GM18907 (cell line): Measurements from ENCODE around the gene TMEM190.
"Not testable (repeated sequence)": the region's sequence is repeated elsewhere in the genome, so short reads cannot be mapped to it uniquely, and the experiment has no call there.

Experiments
- ATAC-seq: cut with Tn5 transposase; IDR thresholded peaks from one replicate; pipeline ENCODE4 v1.9.1; 2021; ENCODE audit warnings: mild to moderate bottlenecking, moderate library complexity; ENCODE audit not compliant: unreplicated experiment

TMEM190 gene

GRCh38 chr19:55376241-55376933 is at the start of gene TMEM190:
Gene TMEM190, plus strand, starts transcription at chr19:55376826. Its CDS starts 28 bp downstream, at chr19:55376854.
- no peak for ATAC-seq

GRCh38 chr19:55328774-55329318 is 47.8 kb upstream of the TMEM190 start:
- ATAC-seq, result not testable (repeated sequence)

DNA sequence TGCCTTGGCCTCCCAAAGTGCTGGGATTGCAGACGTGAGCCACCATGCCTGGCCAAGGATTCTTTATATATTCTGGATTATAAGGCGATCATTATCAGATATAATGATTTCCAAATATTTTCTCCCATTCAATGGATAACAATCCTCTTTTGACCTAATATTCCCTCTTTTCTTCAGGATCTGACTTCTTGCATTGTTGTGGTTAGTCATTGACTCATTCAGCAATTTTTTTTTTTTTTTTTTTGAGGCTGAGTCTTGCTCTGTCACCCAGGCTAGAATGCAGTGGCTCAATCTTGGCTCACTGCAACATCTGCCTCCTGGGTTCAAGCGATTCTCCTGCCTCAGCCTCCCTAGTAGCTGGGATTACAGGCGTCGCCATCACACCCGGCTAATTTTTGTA is 46.8 kb upstream of the TMEM190 start:
- not testable (repeated sequence) for ATAC-seq

DNA sequence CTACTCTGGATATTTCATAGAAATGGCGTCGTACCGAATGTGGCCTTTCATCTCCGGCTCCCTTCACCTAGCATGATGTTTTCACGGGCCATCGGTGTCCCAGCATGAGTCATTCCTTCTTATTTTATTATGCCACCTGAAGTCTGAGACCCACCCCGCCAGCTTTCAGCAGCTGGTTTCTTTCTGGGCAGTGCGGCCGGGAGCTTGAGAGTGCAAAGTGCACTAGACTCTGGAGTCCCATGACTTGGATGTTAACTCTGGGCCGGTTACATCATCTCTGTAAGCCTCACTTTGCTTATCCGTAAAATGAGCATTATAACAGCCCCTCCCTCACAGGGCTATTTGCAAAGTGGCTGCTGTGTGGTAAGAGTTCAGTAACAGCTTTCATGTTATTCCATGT is 42.8 kb upstream of the TMEM190 start:
- no peak for ATAC-seq

DNA sequence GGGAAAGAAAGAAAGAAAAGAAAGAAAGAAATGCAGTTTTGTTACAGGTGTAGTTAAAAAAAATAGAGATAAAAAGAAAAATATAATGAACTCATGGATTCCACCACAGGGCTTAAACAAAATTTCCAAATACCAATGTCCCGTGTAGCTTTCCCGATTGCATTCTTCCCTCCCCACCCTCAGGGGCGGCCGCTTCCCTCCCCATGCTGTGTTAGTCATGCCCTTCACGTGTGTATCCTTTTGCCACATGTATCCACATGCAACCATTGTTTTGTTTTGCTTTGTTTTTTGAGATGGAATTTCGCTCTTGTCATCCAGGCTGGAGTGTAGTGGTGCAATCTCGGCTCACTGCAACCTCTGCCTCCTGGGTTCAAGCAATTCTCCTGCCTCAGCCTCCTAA is 40.5 kb upstream of the TMEM190 start:
- ATAC-seq, result no peak

- peak; percentile 87 for ATAC-seq
These were observed 37.3 kb upstream of the TMEM190 start, which contains the start of gene KMT5C for GRCh38 chr19:55339105-55339888. Gene KMT5C, plus strand, starts transcription at chr19:55339876. Its CDS starts 2,061 bp downstream, at chr19:55341937.

DNA sequence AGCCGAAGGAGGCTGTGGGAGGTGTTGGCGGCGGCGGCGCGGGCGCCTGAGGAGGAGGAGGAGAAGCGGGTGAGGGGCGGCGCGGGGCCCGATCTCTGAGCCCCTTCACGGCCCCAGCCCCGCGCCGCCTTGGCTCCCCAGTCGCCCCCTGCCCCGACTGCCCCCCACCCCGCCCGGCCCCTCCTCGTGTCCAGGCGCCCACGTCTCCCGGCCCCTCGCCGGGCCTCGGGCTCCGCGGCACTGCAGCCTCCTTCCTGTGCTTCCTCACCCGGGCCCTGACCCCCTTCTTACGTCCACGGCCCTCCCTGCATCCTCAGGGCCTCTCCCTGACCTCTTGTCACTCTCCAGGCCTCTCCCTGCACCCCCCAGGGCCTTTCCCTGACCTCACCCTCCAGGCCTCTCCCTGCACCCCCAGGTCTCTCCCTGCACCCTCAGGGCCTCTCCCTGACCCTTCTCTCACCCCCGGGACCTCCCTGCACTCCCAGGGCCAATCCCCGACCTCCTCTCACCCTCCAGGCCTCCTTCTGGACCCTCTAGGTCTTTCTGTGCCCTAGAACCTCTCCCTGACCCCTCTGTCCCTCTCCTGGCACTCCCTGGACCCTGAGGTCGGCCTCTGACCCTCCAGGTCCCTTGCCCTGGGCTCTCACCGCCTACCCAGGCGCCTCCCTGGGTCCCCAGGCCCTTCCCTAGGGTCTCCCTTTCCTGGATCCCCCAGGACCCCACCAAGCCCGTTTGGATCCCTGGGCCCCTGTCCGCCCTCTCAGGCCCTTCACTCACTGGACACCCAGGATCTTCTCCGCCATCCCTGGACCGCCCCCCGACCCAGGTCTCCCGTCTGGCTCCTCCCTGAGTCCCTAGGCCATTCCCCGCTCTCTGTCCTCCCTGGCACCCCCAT is 36.5 kb upstream of the TMEM190 start:
- ATAC-seq, result no peak

GRCh38 chr19:55340784-55341147 is 35.9 kb upstream of the TMEM190 start:
- ATAC-seq, result no peak

DNA sequence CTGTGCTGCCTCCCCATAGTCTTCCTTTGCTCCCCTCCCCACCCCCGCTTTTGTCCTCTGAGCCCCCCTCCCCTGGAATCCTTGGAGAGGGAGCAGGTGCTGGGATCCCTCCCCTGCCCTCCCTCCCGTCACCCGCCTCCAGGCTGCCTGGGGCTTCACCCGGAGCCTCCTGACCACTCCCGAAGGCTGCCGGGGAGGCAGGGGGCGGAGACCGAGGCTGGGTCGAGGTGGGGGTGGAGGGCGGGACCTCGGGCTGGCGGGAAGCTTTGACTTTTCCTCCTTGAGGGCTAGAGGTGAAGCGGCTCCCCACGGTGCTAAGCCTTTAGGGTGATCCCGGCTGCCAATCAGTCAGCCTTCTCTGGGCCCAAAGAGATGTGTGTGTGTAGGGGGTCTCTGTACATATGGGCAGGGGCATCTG is 35.4 kb upstream of the TMEM190 start:
- ATAC-seq, result no peak

GRCh38 chr19:55341595-55342531 is 34.8 kb upstream of the TMEM190 start:
- ATAC-seq, result no peak

DNA sequence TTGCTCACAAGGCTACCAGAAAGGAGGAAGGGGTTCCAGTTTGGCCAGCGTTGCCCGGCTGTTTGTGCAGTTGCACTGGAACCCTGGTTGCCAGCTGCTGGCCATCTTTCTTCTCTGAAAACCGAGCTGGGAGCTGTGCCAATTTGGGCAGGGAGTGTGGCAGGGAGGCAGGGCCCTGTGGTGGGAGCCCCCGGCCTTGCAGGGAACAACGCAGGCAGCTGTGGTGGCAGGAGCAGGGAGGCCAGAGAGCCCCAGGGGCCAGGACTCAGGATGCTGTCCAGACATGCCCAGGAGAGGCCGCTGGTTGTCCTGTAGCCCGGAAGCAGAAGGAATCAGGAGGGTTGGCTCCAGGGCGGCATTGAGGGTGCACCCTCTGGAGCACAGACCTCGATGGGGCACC is 32.2 kb upstream of the TMEM190 start:
- ATAC-seq, result no peak

GRCh38 chr19:55345101-55345817 is 31.4 kb upstream of the TMEM190 start:
- ATAC-seq, result no peak

DNA sequence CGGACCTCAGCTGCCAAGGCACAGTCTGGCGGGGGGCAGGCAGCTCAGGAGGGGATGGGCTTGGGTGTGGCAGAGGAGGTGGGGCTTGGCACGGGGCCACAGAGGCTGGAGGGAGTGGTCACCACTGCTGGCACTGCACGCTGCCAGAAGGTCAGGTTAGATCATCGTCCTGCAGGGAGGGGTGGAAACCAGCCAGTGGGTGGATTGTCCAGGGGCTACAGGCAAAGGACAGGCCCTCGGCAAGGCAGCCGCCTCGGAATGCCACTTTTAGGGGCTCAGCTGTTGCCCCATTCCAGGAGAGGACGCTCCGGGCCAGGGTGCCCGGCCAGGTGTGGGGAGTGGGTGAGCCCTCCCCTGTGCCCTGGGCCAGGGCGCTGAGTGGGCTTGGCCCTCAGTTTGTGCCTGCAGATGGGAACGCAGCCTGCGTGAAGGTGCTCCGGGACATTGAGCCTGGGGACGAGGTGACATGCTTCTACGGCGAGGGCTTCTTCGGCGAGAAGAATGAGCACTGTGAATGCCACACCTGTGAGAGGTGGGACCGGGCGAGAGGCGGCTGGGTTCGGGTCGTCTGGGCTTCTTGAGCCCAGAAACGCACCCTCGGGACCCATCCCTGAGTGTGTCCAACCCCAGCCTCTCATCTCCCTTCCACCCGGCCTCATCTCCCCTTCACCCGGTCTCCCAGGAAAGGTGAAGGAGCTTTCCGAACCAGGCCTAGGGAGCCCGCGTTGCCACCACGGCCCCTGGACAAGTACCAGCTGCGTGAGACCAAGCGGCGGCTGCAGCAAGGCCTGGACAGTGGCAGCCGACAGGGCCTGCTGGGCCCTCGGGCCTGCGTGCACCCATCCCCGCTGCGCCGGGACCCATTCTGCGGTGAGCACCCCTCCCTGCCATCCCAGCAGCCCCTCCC is 30.6 kb upstream of the TMEM190 start:
- ATAC-seq, result no peak

- no peak for ATAC-seq
These were observed 29.7 kb upstream of the TMEM190 start for GRCh38 chr19:55346725-55347441.

DNA sequence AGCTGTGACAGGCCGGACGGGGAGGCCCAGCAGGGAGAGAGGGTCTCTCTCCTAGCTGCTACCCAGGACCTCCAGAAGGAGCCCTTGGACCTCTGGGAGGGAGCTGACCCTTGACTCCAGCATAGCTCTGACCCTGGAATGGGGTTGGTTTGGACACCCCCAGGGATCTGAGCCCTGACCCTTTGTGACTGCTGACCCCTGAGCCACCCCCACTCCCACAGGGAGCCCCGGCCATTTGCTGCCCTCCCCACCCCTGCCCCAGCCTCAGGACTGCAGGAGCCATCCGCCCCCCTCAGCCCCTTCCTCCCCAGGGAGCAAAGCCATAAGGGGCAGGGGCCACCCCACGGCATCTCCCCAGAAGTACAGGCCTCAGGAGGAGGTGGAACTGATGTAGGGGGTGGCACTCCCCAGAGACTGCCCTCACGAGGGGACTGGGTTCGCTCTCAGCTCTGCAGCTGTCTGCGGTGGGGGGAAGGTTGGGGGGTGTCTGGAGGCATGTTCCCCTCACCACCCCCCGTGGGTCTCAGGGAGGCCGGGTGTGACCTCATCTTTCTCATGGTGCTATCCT is 29.1 kb upstream of the TMEM190 start:
- ATAC-seq, result no peak

GRCh38 chr19:55348317-55349034 is 28.1 kb upstream of the TMEM190 start:
- no peak for ATAC-seq
